ENCODE data around the gene RNF150. TPM values are rescaled to one million over a fixed set of nuclear protein-coding genes. Genes with fewer than 3 reads are reported as not detected.
A peak's percentile ranks its signal among the peaks of the same experiment; 100 is the strongest.

RNF150 gene
- total RNA-seq, 1 experiment from 2014 or later, result 4.4 TPM

- Histone ChIP-seq H3K79me2 (ENCODE audit: insufficient read depth, low read length) (no peaks in the 10 kb centered on the region), H4K8ac (replicated peaks; ENCODE audit: insufficient read length, low read depth, low read length) (no peak overlapping the region), H4K20me1 (ENCODE audit: control insufficient read depth, insufficient read depth, insufficient read length) (no peaks in the 10 kb centered on the region), H4K5ac (ENCODE audit: insufficient read length, low read depth, low read length) (no peak overlapping the region), H4K91ac (ENCODE audit: insufficient read length, low read depth, low read length) (no peak overlapping the region), H2BK15ac (ENCODE audit: low read depth, low read length) (no peak overlapping the region), H3K27me3 (ENCODE audit: insufficient read depth, low read length) (no peaks in the 10 kb centered on the region), H3K18ac (ENCODE audit: insufficient read length, low read depth, low read length) (no peak overlapping the region), H2BK120ac (ENCODE audit: low read depth, low read length, poor library complexity, severe bottlenecking) (no peak overlapping the region), H3K4me2 (ENCODE audit: insufficient read depth, insufficient read length, low read length) (no peak overlapping the region), H2BK5ac (ENCODE audit: insufficient read length, low read length) (no peak overlapping the region), H2AFZ (ENCODE audit: low read length) (no peak overlapping the region), H3K4ac (ENCODE audit: low read depth, low read length) (no peak overlapping the region), H2AK5ac (ENCODE audit: insufficient read length, low read length) (no peak overlapping the region), H3K79me1 (ENCODE audit: insufficient read depth, low read depth, low read length, poor library complexity, severe bottlenecking) (no peaks in the 10 kb centered on the region), H3K27ac (ENCODE audit: insufficient read length, low read depth, low read length) (no peak overlapping the region), H3K23me2 (ENCODE audit: insufficient read length, low read depth, low read length, poor library complexity, severe bottlenecking) (no peaks in the 10 kb centered on the region), H2BK12ac (ENCODE audit: insufficient read length, low read depth, low read length) (no peak overlapping the region), H3K4me1 (ENCODE audit: insufficient read depth, low read length) (no peaks in the 10 kb centered on the region), H3K9me3 (ENCODE audit: control insufficient read depth, low read depth, low read length) (no peaks in the 10 kb centered on the region), H3K56ac (ENCODE audit: insufficient read length, low read depth, low read length) (no peak overlapping the region), H3K9ac (ENCODE audit: extremely low read depth, insufficient read length, low read length) (no peak overlapping the region), H3K23ac (ENCODE audit: insufficient read length, low read depth, low read length) (no peak overlapping the region), H2BK20ac (ENCODE audit: low read depth, low read length, poor library complexity, severe bottlenecking) (no peak overlapping the region), H3T11ph (ENCODE audit: low read length) (no peak overlapping the region), H3K14ac (ENCODE audit: insufficient read depth, low read length) (no peak overlapping the region)
- no peak overlapping the region for H3K27ac Mint-ChIP-seq
- DNase-seq, result peak; percentile 80
- peak; percentile 81 for TF ChIP-seq CTCF (conservative IDR thresholded peaks at IDR 0.05)
- peaks cover 2 to 10% of the 10 kb centered on the region in 2 experiments; a peak in 3 of 4 replicates for H3K4me1 Mint-ChIP-seq
- no peak overlapping the region for H3K4me3 Mint-ChIP-seq
- WGBS (ENCODE audit: extremely low coverage, insufficient read length, low lambda C conversion rate), result no CpG with 5 or more reads among the region's 4 CpGs
- H3K9me3 Mint-ChIP-seq, result peaks cover under 1 to 11% of the 10 kb centered on the region in 2 experiments; a peak in 2 of 5 replicates
- peaks cover 0 to 12% (median 0%) of the 10 kb centered on the region in 3 experiments; a peak in 1 of 7 replicates for H3K36me3 Mint-ChIP-seq (ENCODE audit: insufficient read depth in 1 of 3, low read depth in 3 of 3)
- H3K27me3 Mint-ChIP-seq (ENCODE audit: low read depth), result no peaks in the 10 kb centered on the region
These were observed 248.7 kb downstream of the RNF150 start for GRCh38 chr4:140884431-140885058.
